ENCODE measurements around the gene TMEM229B. TPM values are rescaled to one million over a fixed set of nuclear protein-coding genes. Genes with fewer than 3 reads are reported as not detected.
A peak's percentile ranks its signal among the peaks of the same experiment; 100 is the strongest.

The TMEM229B gene
- total RNA-seq, 2 experiments from 2014 or later, result 20.0 to 20.9 TPM

GRCh38 chr14:67512463-67513310, 24.2 kb upstream of the TMEM229B start:
- H3K27me3 Mint-ChIP-seq, result peaks cover 12% of the 10 kb centered on the region
- POLR2A ChIA-PET, result interaction anchor here (1.5 kb wide), 1 partner anchor 24 kb away, joined by 4 read pairs; the partner anchor contains the start of gene TMEM229B
- H3K36me3 Mint-ChIP-seq, result no peaks in the 10 kb centered on the region
- no peak for ATAC-seq (ENCODE audit: low read depth)
- H3K4me3 Mint-ChIP-seq, result no peak overlapping the region
- DNase-seq, result no peak
- H3K27ac Mint-ChIP-seq, result no peak overlapping the region
- H3K9me3 Mint-ChIP-seq, result no peaks in the 10 kb centered on the region
- peaks cover 20% of the 10 kb centered on the region for H3K4me1 Mint-ChIP-seq

- no peak overlapping the region for H3K27ac Mint-ChIP-seq
- H3K9me3 Mint-ChIP-seq, result no peaks in the 10 kb centered on the region
- H3K36me3 Mint-ChIP-seq, result no peaks in the 10 kb centered on the region
- POLR2A ChIA-PET, result no interaction called here
- no peak for ATAC-seq (ENCODE audit: low read depth)
- no peak overlapping the region for H3K4me3 Mint-ChIP-seq
- no peaks in the 10 kb centered on the region for H3K27me3 Mint-ChIP-seq
- no peak for DNase-seq
- H3K4me1 Mint-ChIP-seq, result peaks cover 15% of the 10 kb centered on the region
Measured at GRCh38 chr14:67510836-67511235, 22.3 kb upstream of the TMEM229B start.

- H3K9me3 Mint-ChIP-seq, result no peaks in the 10 kb centered on the region
- H3K36me3 Mint-ChIP-seq, result no peaks in the 10 kb centered on the region
- H3K4me1 Mint-ChIP-seq, result peaks cover 12% of the 10 kb centered on the region
- ATAC-seq (ENCODE audit: low read depth), result no peak
- no peak overlapping the region for H3K27ac Mint-ChIP-seq
- H3K4me3 Mint-ChIP-seq, result no peak overlapping the region
- DNase-seq, result no peak
- POLR2A ChIA-PET, result no interaction called here
- peaks cover under 1% of the 10 kb centered on the region for H3K27me3 Mint-ChIP-seq
Measured at GRCh38 chr14:67510121-67510520, 21.6 kb upstream of the TMEM229B start.

- Mint-ChIP-seq H3K27me3 (peaks cover 3% of the 10 kb centered on the region), H3K9me3 (no peaks in the 10 kb centered on the region)
Measured at GRCh38 chr14:67508956-67509355, 20.4 kb upstream of the TMEM229B start.

GRCh38 chr14:67505254-67505653, 16.7 kb upstream of the TMEM229B start:
- ATAC-seq (ENCODE audit: low read depth) (no peak), DNase-seq (no peak)
- H3K27me3 Mint-ChIP-seq, result peaks cover 3% of the 10 kb centered on the region
- H3K27ac Mint-ChIP-seq, result no peak overlapping the region
- H3K4me3 Mint-ChIP-seq, result no peak overlapping the region
- no peaks in the 10 kb centered on the region for H3K36me3 Mint-ChIP-seq
- POLR2A ChIA-PET, result interaction anchor here (0.9 kb wide), 1 partner anchor 9 kb away, joined by 3 read pairs; no protein-coding TSS in a partner anchor
- H3K9me3 Mint-ChIP-seq, result no peaks in the 10 kb centered on the region
- peaks cover 2% of the 10 kb centered on the region for H3K4me1 Mint-ChIP-seq

More at GRCh38 chr14:67508956-67509355, 20.4 kb upstream of the TMEM229B start:
- Mint-ChIP-seq H3K4me3 (no peak overlapping the region), H3K27ac (no peak overlapping the region), H3K36me3 (no peaks in the 10 kb centered on the region), H3K4me1 (peaks cover 7% of the 10 kb centered on the region)
- DNase-seq, result no peak
- no peak for ATAC-seq (ENCODE audit: low read depth)
- POLR2A ChIA-PET, result no interaction called here

GRCh38 chr14:67503331-67503730, 14.8 kb upstream of the TMEM229B start:
- no peak for DNase-seq
- Mint-ChIP-seq H3K36me3 (no peaks in the 10 kb centered on the region), H3K27me3 (peaks cover 3% of the 10 kb centered on the region), H3K27ac (no peak overlapping the region), H3K4me1 (peaks cover 2% of the 10 kb centered on the region), H3K4me3 (no peak overlapping the region), H3K9me3 (no peaks in the 10 kb centered on the region)
- no peak for ATAC-seq (ENCODE audit: low read depth)
- POLR2A ChIA-PET, result no interaction called here

- Mint-ChIP-seq H3K9me3 (no peaks in the 10 kb centered on the region), H3K4me1 (peaks cover 3% of the 10 kb centered on the region), H3K27me3 (peaks cover 3% of the 10 kb centered on the region), H3K4me3 (no peak overlapping the region), H3K27ac (no peak overlapping the region), H3K36me3 (no peaks in the 10 kb centered on the region)
- DNase-seq (no peak), ATAC-seq (ENCODE audit: low read depth) (no peak)
- POLR2A ChIA-PET, result no interaction called here
Measured at GRCh38 chr14:67502867-67503266, 14.3 kb upstream of the TMEM229B start.

- no peaks in the 10 kb centered on the region for H3K9me3 Mint-ChIP-seq
- no peak for ATAC-seq (ENCODE audit: low read depth)
- no peak for DNase-seq
- H3K27ac Mint-ChIP-seq, result no peak overlapping the region
- no peaks in the 10 kb centered on the region for H3K36me3 Mint-ChIP-seq
- H3K27me3 Mint-ChIP-seq, result peaks cover 3% of the 10 kb centered on the region
- H3K4me1 Mint-ChIP-seq, result peaks cover 13% of the 10 kb centered on the region
- no peak overlapping the region for H3K4me3 Mint-ChIP-seq
- POLR2A ChIA-PET, result no interaction called here
Measured at GRCh38 chr14:67501670-67502069, 13.1 kb upstream of the TMEM229B start.

- Mint-ChIP-seq H3K27me3 (peaks cover 3% of the 10 kb centered on the region), H3K4me3 (no peak overlapping the region), H3K4me1 (peaks cover 13% of the 10 kb centered on the region), H3K36me3 (no peaks in the 10 kb centered on the region), H3K27ac (no peak overlapping the region), H3K9me3 (no peaks in the 10 kb centered on the region)
- POLR2A ChIA-PET, result no interaction called here
- ATAC-seq (ENCODE audit: low read depth), result no peak
- no peak for DNase-seq
Measured at GRCh38 chr14:67500981-67501380, 12.5 kb upstream of the TMEM229B start.

- ATAC-seq (ENCODE audit: low read depth) (peak; percentile 71), DNase-seq (no peak)
- Mint-ChIP-seq H3K4me1 (peaks cover 13% of the 10 kb centered on the region), H3K27ac (no peak overlapping the region), H3K4me3 (no peak overlapping the region), H3K36me3 (peaks cover 8% of the 10 kb centered on the region), H3K9me3 (peaks cover 10% of the 10 kb centered on the region), H3K27me3 (no peaks in the 10 kb centered on the region)
- POLR2A ChIA-PET, result no interaction called here
Measured at GRCh38 chr14:67497716-67498115, 9.2 kb upstream of the TMEM229B start.

GRCh38 chr14:67497216-67497615, 8.7 kb upstream of the TMEM229B start:
- peaks cover 13% of the 10 kb centered on the region for H3K4me1 Mint-ChIP-seq
- H3K9me3 Mint-ChIP-seq, result peaks cover 13% of the 10 kb centered on the region
- no peaks in the 10 kb centered on the region for H3K27me3 Mint-ChIP-seq
- no peak for DNase-seq
- H3K4me3 Mint-ChIP-seq, result no peak overlapping the region
- H3K36me3 Mint-ChIP-seq, result peaks cover 13% of the 10 kb centered on the region
- ATAC-seq (ENCODE audit: low read depth), result no peak
- no peak overlapping the region for H3K27ac Mint-ChIP-seq
- POLR2A ChIA-PET, result no interaction called here

- POLR2A ChIA-PET, result no interaction called here
- Mint-ChIP-seq H3K9me3 (peaks cover 13% of the 10 kb centered on the region), H3K27me3 (no peaks in the 10 kb centered on the region), H3K36me3 (peaks cover 18% of the 10 kb centered on the region), H3K27ac (no peak overlapping the region), H3K4me1 (peaks cover 13% of the 10 kb centered on the region), H3K4me3 (no peak overlapping the region)
- DNase-seq, result no peak
- no peak for ATAC-seq (ENCODE audit: low read depth)
Measured at GRCh38 chr14:67495827-67496226, 7.3 kb upstream of the TMEM229B start.

GRCh38 chr14:67493092-67493717, 4.7 kb upstream of the TMEM229B start:
- no peak for ATAC-seq (ENCODE audit: low read depth)
- peaks cover 29% of the 10 kb centered on the region for H3K4me1 Mint-ChIP-seq
- POLR2A ChIA-PET, result no interaction called here

GRCh38 chr14:67492538-67492937, 4.0 kb upstream of the TMEM229B start:
- Mint-ChIP-seq H3K4me1 (peaks cover 28% of the 10 kb centered on the region), H3K27ac (no peak overlapping the region), H3K27me3 (peaks cover 2% of the 10 kb centered on the region), H3K36me3 (peaks cover 19% of the 10 kb centered on the region), H3K9me3 (peaks cover 13% of the 10 kb centered on the region), H3K4me3 (no peak overlapping the region)
- ATAC-seq (ENCODE audit: low read depth), result no peak
- POLR2A ChIA-PET, result no interaction called here
- no peak for DNase-seq

More at GRCh38 chr14:67493092-67493717, 4.7 kb upstream of the TMEM229B start:
- Mint-ChIP-seq H3K27ac (no peak overlapping the region), H3K36me3 (peaks cover 18% of the 10 kb centered on the region), H3K27me3 (peaks cover 2% of the 10 kb centered on the region), H3K4me3 (no peak overlapping the region), H3K9me3 (peaks cover 13% of the 10 kb centered on the region)
- DNase-seq, result no peak
